Activated CD8-positive, alpha-beta T cell treated with anti-CD3 and anti-CD28 coated beads for 36 hours (primary cell): ENCODE measurements around the gene PAK1. TPM values are rescaled to one million over a fixed set of nuclear protein-coding genes. Genes with fewer than 3 reads are reported as not detected.

Experiments
- ATAC-seq: fragments of 200-7000 bp; cut with Tn5 transposase; one replicate; pipeline ENCODE4 v1.10.0; 2021; ENCODE audit warnings: mild to moderate bottlenecking, moderate library complexity
- CTCF ChIA-PET: fragments of 350-600 bp; sonication (Branson Sonifier 250); formaldehyde crosslinking; loops from one replicate; lab custom pipeline; 2021; ENCODE audit warnings: antibody characterized with exemption; lab: Charles Lee
- POLR2A ChIA-PET: fragments of 350-600 bp; sonication (Branson Sonifier 250); formaldehyde crosslinking; loops from one replicate; lab custom pipeline; 2021; ENCODE audit warnings: antibody characterized with exemption; lab: Charles Lee
- DNase-seq: peaks from one replicate; pipeline ENCODE4 v3.0.0-alpha.2; 2020
- H3K27ac Mint-ChIP-seq: one replicate; pipeline ENCODE4 v1.8.0; 2021; ENCODE audit warnings: mild to moderate bottlenecking, mixed read lengths
- H3K27me3 Mint-ChIP-seq: one replicate; pipeline ENCODE4 v1.8.0; 2021; ENCODE audit warnings: mixed read lengths
- H3K36me3 Mint-ChIP-seq: one replicate; pipeline ENCODE4 v1.8.0; 2021; ENCODE audit warnings: low read depth, mixed read lengths
- H3K4me1 Mint-ChIP-seq: one replicate; pipeline ENCODE4 v1.8.0; 2021; ENCODE audit warnings: low read depth, mixed read lengths
- H3K4me3 Mint-ChIP-seq: one replicate; pipeline ENCODE4 v1.8.0; 2021; ENCODE audit warnings: mild to moderate bottlenecking, moderate library complexity, mixed read lengths
- H3K9me3 Mint-ChIP-seq: one replicate; pipeline ENCODE4 v1.8.0; 2021; ENCODE audit warnings: mixed read lengths
- intact Hi-C: fragments of 100-400 bp; cut with micrococcal nuclease; formaldehyde crosslinking; loops from one replicate; pipeline ENCODE4 v1.10.0; 2022
- total RNA-seq, 2 experiments: library from RNA; stranded (reverse); gene quantifications; one replicate each; pipeline ENCODE4 v1.2.3, GENCODE V29; 2021
- TF ChIP-seq, protein P1 (sequence below): fragments of 200-600 bp; IDR thresholded peaks from one replicate; pipeline ENCODE4 v1.8.0; 2022; ENCODE audit warnings: antibody characterized with exemption, mild to moderate bottlenecking

Gene PAK1
- total RNA-seq, 2 experiments from 2014 or later, result 43.8 to 49.9 TPM

DNA sequence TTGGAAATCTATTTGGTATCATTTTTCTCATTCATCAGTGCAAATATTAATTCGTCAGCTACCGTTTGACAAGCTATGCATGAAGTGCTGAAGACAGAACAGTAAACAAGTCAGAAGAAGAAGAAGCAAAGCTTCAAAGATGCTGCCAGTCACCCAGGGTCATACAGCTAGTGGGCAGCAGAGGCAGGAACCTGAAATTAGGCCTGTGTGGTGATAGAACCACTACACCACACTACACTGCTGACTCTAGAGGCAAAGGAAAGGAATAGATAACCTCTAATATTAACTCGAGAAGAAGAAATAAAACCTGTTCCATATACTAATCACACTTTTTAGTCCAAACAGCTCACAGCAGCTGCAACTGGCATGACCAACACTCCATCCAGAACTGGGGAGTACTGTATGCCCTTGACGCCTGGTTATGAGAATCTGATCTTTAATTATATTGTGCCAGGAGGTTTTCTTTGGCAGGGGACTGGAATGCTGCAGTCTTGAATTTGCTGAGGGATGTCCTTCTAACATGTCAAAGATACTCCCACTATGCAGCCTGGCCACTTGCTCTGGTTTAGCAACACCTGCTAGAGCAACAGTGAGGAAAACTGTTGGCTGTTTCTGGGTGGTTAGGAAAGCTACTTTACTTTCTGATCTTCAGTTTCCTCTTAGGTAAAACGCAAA, 73.0 kb downstream of the PAK1 start:
- no peaks in the 10 kb centered on the region for H3K27me3 Mint-ChIP-seq
- H3K36me3 Mint-ChIP-seq, result peaks cover 17% of the 10 kb centered on the region
- TF ChIP-seq, protein P1, sequence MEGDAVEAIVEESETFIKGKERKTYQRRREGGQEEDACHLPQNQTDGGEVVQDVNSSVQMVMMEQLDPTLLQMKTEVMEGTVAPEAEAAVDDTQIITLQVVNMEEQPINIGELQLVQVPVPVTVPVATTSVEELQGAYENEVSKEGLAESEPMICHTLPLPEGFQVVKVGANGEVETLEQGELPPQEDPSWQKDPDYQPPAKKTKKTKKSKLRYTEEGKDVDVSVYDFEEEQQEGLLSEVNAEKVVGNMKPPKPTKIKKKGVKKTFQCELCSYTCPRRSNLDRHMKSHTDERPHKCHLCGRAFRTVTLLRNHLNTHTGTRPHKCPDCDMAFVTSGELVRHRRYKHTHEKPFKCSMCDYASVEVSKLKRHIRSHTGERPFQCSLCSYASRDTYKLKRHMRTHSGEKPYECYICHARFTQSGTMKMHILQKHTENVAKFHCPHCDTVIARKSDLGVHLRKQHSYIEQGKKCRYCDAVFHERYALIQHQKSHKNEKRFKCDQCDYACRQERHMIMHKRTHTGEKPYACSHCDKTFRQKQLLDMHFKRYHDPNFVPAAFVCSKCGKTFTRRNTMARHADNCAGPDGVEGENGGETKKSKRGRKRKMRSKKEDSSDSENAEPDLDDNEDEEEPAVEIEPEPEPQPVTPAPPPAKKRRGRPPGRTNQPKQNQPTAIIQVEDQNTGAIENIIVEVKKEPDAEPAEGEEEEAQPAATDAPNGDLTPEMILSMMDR, result no peak
- no peak overlapping the region for H3K4me3 Mint-ChIP-seq
- ATAC-seq (no peak), DNase-seq (no peak)
- H3K9me3 Mint-ChIP-seq, result no peaks in the 10 kb centered on the region
- H3K27ac Mint-ChIP-seq, result peak overlapping the region; percentile 39
- H3K4me1 Mint-ChIP-seq, result peaks cover 33% of the 10 kb centered on the region
- ChIA-PET CTCF (interaction anchor here (2.2 kb wide), 1 partner anchor 11 kb away, joined by 7 read pairs; no protein-coding TSS in a partner anchor), POLR2A (no interaction called here)
- intact Hi-C loops, result no loop called here

DNA sequence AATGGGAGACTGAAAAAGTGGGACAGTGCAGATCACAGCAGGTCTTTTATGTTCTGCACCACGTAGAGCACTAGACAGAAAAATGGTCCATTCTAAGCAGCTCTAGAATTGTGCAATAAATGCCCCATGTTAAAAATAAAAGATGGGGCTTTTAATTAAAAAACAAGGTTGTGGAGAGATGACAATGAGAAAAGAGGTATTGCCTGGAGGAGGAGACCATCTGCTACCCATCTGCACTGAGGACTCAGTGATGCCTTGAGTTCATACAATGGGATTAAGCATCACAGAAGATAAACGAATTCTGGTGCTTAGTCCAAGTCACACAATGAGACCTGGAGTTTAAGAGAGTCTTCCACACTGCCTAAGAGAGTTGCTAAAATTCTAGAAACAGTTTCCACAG, 73.6 kb downstream of the PAK1 start:
- no peak overlapping the region for H3K4me3 Mint-ChIP-seq
- POLR2A ChIA-PET, result no interaction called here
- intact Hi-C loops, result no loop called here
- H3K27me3 Mint-ChIP-seq, result no peaks in the 10 kb centered on the region
- no peak for ATAC-seq
- CTCF ChIA-PET, result interaction anchor here (2.2 kb wide), 1 partner anchor 11 kb away, joined by 7 read pairs; no protein-coding TSS in a partner anchor
- H3K9me3 Mint-ChIP-seq, result no peaks in the 10 kb centered on the region
- peaks cover 33% of the 10 kb centered on the region for H3K4me1 Mint-ChIP-seq
- peaks cover 17% of the 10 kb centered on the region for H3K36me3 Mint-ChIP-seq
- no peak for DNase-seq
- H3K27ac Mint-ChIP-seq, result no peak overlapping the region
- TF ChIP-seq, protein P1, result no peak

DNA sequence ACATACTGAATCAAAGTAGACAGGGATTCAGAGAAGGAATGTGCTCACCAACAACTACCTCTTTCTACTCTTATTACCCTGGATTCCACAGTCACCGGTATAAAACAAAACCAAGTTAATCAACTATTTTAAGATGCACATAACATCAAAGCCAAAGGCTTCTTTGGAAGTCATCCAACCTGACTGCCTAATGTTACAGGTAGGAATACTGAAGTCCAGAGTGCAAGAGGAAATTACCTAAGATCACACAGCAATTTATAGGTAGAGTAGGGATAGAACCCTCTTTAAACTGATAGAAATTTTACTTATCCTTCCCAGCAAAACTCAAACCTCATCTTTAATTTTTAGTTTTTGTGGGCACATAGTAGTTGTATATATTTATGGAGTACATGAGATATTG, 76.3 kb downstream of the PAK1 start:
- intact Hi-C loops, result no loop called here
- Mint-ChIP-seq H3K36me3 (peaks cover 12% of the 10 kb centered on the region), H3K27me3 (no peaks in the 10 kb centered on the region), H3K4me1 (peaks cover 19% of the 10 kb centered on the region), H3K9me3 (no peaks in the 10 kb centered on the region), H3K4me3 (no peak overlapping the region), H3K27ac (no peak overlapping the region)
- TF ChIP-seq, protein P1, result no peak
- POLR2A ChIA-PET, result no interaction called here
- ATAC-seq, result no peak
- CTCF ChIA-PET, result no interaction called here
- DNase-seq, result no peak

DNA sequence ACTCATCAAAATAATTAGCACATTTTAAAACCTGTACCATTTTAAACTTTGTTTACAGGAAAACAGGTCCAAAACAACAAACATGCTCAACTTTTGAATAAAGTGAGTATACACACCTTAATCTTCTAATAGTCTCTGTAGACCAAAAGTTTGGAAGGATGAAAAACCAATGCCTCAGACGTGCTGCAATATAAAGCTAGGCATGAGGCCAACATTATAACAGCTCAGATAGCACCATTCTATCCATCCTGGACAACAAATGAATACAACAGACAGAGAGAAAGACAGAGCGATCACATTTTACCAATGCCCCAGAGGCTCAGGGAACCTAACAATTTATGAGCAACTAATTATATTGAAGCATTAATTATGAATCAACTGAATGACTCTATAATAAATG, 77.0 kb downstream of the PAK1 start:
- H3K9me3 Mint-ChIP-seq, result no peaks in the 10 kb centered on the region
- CTCF ChIA-PET, result no interaction called here

DNA sequence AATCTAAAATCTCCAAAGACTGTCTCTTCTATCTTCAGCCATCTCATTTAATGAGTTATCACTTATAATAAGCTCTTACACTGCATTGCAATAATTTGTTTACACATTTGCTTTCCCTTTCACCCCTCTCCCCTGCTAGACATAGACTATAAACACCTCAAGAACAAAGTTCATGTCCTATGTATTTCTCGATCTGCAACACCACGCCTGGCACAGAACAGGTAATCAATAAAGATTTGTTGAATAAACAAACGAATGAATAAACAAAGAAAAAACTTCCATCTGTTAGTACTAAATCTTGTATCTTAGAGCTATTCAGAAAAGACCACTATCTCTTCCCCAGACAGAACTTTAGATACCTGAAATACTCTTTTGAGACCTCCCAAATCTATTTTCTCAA, 77.6 kb downstream of the PAK1 start:
- TF ChIP-seq, protein P1, result no peak
- no peaks in the 10 kb centered on the region for H3K27me3 Mint-ChIP-seq
- POLR2A ChIA-PET, result no interaction called here
- DNase-seq (no peak), ATAC-seq (no peak)
- peaks cover 8% of the 10 kb centered on the region for H3K4me1 Mint-ChIP-seq
- no peak overlapping the region for H3K4me3 Mint-ChIP-seq
- peaks cover 9% of the 10 kb centered on the region for H3K36me3 Mint-ChIP-seq
- intact Hi-C loops, result no loop called here
- no peak overlapping the region for H3K27ac Mint-ChIP-seq
- CTCF ChIA-PET, result no interaction called here
- H3K9me3 Mint-ChIP-seq, result no peaks in the 10 kb centered on the region

More for the DNA sequence above, 77.0 kb downstream of the PAK1 start:
- TF ChIP-seq, protein P1, result no peak
- DNase-seq, result no peak
- Mint-ChIP-seq H3K36me3 (peaks cover 9% of the 10 kb centered on the region), H3K4me3 (no peak overlapping the region), H3K27me3 (no peaks in the 10 kb centered on the region), H3K27ac (no peak overlapping the region), H3K4me1 (peaks cover 12% of the 10 kb centered on the region)
- POLR2A ChIA-PET, result no interaction called here
- intact Hi-C loops, result no loop called here
- ATAC-seq, result no peak
